DLD1 (cell line): ENCODE measurements around the gene TBCC.
"Not testable (repeated sequence)": the region's sequence is repeated elsewhere in the genome, so short reads cannot be mapped to it uniquely, and the experiment has no call there.

ENCODE experiments used
- in situ Hi-C: cut with HindIII; loops from 2 replicates; pipeline ENCODE4 v1.10.0; 2017; ENCODE audit warnings: low sequenced_read_pairs

TBCC gene

GRCh38 chr6:42740725-42741124 is 5.2 kb downstream of the TBCC start:
- in situ Hi-C loops = loop anchor here (10.0 kb wide), 1 partner anchor 46 kb away; no protein-coding TSS in a partner anchor

GRCh38 chr6:42735976-42736375 is 9.9 kb downstream of the TBCC start:
- in situ Hi-C loops = no loop called here

GRCh38 chr6:42733867-42734481 is 11.9 kb downstream of the TBCC start:
- in situ Hi-C loops = not testable (repeated sequence)

- in situ Hi-C loops = no loop called here
Observed at GRCh38 chr6:42729731-42730130, 16.2 kb downstream of the TBCC start.

GRCh38 chr6:42727627-42728026 is 18.3 kb downstream of the TBCC start:
- in situ Hi-C loops = no loop called here

DNA sequence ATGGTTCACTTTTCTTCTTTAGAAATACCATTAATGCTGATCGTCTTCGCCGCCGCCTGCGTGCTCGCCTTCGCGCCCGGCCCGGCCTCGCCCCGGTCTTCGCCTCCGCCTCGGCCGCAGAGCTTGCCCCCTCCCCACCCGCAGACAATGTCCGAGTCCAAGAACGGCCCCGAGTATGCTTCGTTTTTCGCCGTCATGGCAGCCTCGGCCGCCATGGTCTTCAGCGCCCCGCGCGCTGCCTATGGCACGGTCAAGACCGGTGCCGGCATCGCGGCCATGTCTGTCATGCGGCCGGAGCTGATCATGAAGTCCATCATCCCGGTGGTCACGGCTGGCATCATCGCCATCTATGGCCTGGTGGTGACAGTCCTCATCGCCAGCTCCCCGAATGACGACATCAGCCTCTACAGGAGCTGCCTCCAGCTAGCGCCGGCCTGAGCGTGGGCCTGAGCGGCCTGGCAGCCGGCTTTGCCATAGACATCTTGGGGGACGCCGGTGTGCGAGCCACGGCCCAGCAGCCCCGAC is 18.8 kb downstream of the TBCC start:
- in situ Hi-C loops = no loop called here

DNA sequence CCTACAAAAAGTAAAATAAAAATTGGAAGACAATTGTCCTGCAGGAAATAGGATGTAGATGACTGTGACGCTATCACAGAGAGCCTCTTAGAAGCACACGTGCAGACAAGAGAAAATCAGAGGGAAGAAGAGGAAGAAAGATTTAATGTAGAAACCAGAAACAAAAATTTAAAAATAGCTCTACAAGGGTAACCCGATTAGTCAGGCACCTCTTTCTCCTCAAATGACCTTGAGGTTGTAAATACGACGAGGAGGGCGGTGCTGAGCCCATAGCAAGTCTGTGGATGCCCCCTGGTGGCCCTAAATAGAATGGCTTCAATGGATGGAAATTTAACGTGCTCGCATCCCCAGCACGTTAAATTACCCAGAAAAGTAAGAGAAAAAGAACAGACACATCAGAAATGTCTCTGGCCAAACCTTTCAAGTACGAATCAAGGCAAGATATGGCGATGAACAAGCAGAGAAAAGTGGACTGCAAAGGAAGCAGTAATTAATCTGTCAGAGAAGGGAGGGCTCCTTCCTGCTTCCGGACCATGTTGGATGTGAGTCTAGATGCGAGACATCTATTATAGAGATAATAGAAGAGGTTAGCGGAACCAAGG is 19.3 kb downstream of the TBCC start:
- in situ Hi-C loops = no loop called here

DNA sequence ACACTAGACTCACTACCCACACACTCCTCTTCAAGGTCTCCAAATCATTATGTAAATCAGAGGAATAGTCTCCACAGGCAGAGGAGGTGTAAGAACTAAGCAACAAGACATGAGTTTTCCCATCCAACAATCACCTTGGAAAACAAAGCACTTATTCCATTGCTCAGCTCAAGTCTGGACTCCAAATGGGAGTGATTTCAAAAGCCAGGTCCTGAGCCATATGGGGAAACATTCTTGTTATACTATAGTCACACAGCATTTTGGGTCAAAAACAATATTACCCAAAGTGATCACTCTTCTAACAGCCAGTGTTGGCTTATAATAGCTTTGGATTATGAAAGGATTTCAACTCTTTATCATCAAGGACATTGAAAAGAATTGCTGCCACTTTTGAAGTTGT is 19.9 kb downstream of the TBCC start:
- in situ Hi-C loops = no loop called here

GRCh38 chr6:42724825-42725224 is 21.1 kb downstream of the TBCC start:
- in situ Hi-C loops = no loop called here

DNA sequence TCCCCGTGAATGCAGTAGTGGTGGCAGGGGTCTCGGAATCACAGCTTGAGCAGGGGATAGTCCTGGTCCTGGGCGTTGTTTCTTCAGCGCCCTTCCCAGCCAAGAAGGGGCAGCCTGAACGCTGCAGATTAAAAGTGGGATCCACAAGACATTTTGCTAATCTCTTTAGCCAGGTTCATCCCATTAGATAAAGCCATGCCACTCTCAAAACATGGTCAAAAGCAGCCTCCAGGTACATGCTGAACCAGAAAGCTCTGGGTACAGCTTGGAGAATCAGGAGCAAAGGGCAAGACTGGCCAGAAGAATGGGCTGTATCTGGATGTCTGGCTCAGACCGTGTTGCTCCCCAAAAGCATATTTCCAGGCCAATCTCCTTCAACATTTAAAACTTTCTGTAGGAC is 23.4 kb downstream of the TBCC start, which contains the start of gene PRPH2:
PRPH2 (minus strand) TSS at position 101 of the 400 bp plus-strand sequence. CDS start 263 bp downstream, outside the sequence.
- in situ Hi-C loops = no loop called here

DNA sequence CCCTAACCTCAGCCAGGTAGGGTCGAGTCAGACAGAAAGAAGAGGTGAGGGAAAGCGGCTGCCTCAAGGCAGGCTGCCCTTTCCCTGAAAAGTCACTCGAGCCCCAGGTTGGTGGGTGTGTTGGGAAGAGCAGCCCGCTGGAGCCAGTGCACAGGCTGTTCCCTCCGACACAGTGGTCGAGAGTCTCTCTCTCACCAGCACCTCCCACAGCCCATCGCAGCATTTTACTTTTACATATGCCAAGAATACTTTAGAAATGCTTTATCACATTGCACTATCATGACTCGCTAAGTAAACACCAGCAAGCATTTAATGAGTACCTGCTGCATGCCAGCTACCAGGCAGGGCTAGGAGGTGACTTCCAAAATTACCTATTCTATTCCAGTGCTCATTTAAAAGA is 25.2 kb downstream of the TBCC start:
- in situ Hi-C loops = no loop called here

- in situ Hi-C loops = no loop called here
Observed at GRCh38 chr6:42715871-42716270, 30.0 kb downstream of the TBCC start.

DNA sequence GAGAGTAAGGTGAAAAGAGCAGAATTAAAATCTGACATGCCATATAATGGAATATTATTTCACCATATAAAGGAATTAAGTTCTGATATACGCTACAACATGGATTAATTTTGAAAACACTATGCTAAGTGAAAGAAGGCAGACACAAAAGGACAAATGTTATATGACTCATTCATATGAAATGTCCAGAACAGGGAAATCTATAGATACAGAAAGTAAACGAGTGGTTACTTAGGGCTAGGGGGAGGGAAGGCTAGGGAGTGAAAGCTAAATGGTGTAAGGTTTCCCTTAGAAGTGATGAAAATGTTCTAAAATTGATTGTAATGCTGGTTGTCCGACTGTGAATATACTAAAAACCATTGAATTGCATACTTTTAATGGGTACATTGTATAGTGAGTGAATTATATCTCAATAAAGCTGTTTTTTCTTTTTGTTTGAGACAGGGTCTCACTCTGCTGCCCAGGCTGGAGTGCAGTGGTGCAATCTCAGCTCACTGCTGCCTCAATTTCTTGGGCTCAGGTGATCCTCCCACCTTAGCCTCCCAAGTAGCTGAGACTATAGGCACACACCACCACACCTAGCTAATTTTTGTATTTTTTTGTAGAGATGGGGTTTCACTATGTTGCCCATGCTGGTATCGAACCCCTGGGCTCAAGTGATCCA is 31.7 kb downstream of the TBCC start:
- in situ Hi-C loops = no loop called here

DNA sequence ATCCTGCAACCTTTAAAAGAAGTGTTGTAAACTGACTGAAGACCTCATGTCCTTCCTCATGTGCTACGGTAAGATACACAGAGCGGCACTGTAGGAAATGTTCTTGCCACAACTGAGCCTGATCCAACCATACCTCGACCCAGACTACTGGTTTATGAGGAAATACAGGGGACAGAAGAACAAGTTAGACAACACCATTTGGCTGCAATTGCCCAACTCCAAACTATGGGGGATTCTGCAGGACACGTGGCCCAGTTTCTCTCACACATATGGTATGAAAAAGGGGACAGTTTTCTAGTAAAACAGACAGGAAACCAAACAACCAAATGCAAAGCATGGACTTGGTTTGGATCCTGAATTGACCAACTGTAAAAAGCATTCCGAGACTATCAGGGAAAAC is 34.0 kb downstream of the TBCC start:
- in situ Hi-C loops = no loop called here

GRCh38 chr6:42710316-42710715 is 35.6 kb downstream of the TBCC start:
- in situ Hi-C loops = no loop called here

- in situ Hi-C loops = no loop called here
Observed at GRCh38 chr6:42709871-42710270, 36.0 kb downstream of the TBCC start.

- in situ Hi-C loops = no loop called here
Observed at GRCh38 chr6:42708096-42708495, 37.8 kb downstream of the TBCC start.

- in situ Hi-C loops = no loop called here
Observed at GRCh38 chr6:42707595-42707994, 38.3 kb downstream of the TBCC start.

GRCh38 chr6:42704937-42705374 is 40.9 kb downstream of the TBCC start:
- in situ Hi-C loops = no loop called here

GRCh38 chr6:42704251-42704936 is 41.5 kb downstream of the TBCC start:
- in situ Hi-C loops = no loop called here

GRCh38 chr6:42702786-42703185 is 43.1 kb downstream of the TBCC start:
- in situ Hi-C loops = not testable (repeated sequence)
